ENCODE data around the gene ARHGAP11B.
"Not testable (repeated sequence)": the region's sequence is repeated elsewhere in the genome, so short reads cannot be mapped to it uniquely, and the experiment has no call there.

The ARHGAP11B gene
- long read RNA-seq, donor 1, result 0 reads
- long read RNA-seq, donor 2, result 0 reads
- long read RNA-seq, donor 3, result 0 reads
- long read RNA-seq, donor 4, result 0 reads

DNA sequence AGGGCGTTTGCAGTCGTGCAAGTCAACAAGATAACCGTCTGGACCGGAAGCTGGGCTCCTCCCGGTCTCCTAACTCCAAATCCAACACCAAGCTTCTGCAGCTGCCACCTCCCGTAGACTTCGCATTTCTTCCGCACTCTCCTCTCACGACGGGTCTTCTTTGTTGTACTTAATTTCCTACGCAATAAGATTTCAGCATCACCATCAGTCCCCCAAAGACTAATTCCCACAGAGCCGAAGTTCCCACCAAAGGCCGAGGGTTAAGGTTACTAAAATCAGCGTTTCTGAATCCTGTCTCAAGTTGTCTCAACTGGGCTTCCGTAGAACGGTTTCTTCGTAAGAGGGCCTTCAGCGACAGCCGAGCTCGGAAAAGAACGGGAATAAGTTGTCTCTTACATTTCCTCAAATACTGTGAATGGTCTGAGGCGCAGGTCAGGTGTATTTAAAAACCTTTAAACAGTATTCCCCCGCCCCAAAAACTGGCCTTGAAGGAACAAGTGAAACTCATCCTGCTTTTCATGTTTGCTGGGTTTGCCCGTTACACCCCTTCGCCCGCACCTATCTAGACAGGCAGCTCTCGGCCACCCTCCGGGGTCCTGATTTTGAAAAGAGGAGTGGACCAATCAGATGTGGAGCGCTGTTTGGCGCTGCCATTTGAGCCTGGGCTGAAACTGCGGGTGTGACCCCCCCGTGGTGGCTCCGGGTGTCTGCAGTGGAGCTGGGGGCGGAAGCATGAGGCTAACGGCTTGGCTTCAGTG is at the start of gene ARHGAP11B:
TSS of gene ARHGAP11B (plus strand) at position 693 of the 758 bp plus-strand sequence.
- not testable (repeated sequence) for H3K4me1 ChIP-seq (ENCODE audit: control insufficient read depth, insufficient read depth, low read length)

DNA sequence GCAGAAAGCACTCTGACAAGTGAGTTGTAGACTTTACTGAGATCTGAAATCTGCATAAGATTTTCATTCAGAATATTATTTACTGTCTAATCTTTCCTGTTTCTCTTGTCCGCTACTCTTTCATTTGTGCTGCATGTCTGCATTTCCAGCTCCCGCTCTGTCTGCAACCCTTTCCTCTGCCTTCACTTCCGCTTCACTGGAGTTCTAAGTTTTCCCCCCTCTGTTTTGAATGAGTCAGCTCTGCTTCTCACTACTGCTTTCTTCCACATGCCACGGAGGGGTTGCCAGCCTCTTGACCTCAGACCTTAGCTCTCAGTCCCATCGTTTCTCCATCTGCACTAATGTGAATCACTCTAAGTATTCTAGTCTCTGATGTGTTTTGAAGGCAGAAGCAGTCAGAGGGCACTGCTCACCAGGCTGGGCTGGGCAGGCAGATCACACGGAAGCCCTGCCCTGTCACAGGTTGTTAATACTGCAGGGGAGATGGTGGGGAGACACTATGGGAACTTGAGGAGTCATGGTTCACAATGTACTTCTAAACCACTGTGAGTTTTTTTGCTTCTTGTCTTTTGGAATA is 46.4 kb upstream of the ARHGAP11B start:
- no CpG with 5 or more reads among the region's 6 CpGs for WGBS
- H3K27me3 ChIP-seq (ENCODE audit: control insufficient read depth, insufficient read depth); intact Hi-C loops (cut with DNase I); ATAC-seq; H3K4me3 ChIP-seq (ENCODE audit: low read length); H3K9me3 ChIP-seq (ENCODE audit: control insufficient read depth, low read length); H3K27ac ChIP-seq (ENCODE audit: low read length); DNase-seq; H3K4me1 ChIP-seq (ENCODE audit: control insufficient read depth, insufficient read depth, low read length): not testable (repeated sequence)

More for the DNA sequence above, at the start of gene ARHGAP11B:
- DNase-seq, result peak; percentile 85 to 96 (median 96)
- WGBS, result under 1% methylated on average over 35 of the region's 35 CpGs
- H3K27ac ChIP-seq (ENCODE audit: low read length), result peak within 1 kb of the TSS; percentile 95
- H3K9me3 ChIP-seq (ENCODE audit: control insufficient read depth, low read length); H3K27me3 ChIP-seq (ENCODE audit: control insufficient read depth, insufficient read depth); intact Hi-C loops (cut with DNase I): not testable (repeated sequence)
- H3K4me3 ChIP-seq (ENCODE audit: low read length), result peak within 1 kb of the TSS; percentile 74
- ATAC-seq, result peak; percentile 98 to 99

DNA sequence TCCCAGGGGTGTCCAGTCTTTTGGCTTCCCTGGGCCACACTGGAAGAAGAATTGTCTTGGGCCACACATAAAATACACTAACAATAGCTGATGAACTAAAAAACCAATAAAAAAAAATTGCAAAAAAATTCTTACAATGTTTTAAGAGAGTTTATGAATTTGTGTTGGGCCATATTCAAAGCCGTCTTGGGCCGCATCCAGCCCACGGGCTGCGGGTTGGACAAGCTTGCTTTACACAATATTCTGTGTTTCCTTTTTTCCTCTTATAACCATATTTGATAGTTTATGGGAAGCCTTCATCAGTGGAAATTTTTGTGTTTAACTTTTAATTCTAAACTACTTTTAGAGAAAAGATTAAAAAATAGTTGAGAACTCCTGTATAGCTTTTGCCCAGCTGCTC is 45.2 kb upstream of the ARHGAP11B start:
- no CpG with 5 or more reads among the region's 4 CpGs for WGBS
- H3K27me3 ChIP-seq (ENCODE audit: control insufficient read depth, insufficient read depth); H3K27ac ChIP-seq (ENCODE audit: low read length); H3K4me3 ChIP-seq (ENCODE audit: low read length); DNase-seq; intact Hi-C loops (cut with DNase I); ATAC-seq; H3K9me3 ChIP-seq (ENCODE audit: control insufficient read depth, low read length); H3K4me1 ChIP-seq (ENCODE audit: control insufficient read depth, insufficient read depth, low read length): not testable (repeated sequence)

- H3K4me3 ChIP-seq (ENCODE audit: low read length); H3K27ac ChIP-seq (ENCODE audit: low read length); H3K4me1 ChIP-seq (ENCODE audit: control insufficient read depth, insufficient read depth, low read length); H3K27me3 ChIP-seq (ENCODE audit: control insufficient read depth, insufficient read depth); DNase-seq; intact Hi-C loops (cut with DNase I); ATAC-seq; H3K9me3 ChIP-seq (ENCODE audit: control insufficient read depth, low read length): not testable (repeated sequence)
- 15% methylated on average over 2 of the region's 2 CpGs for WGBS
Observed at GRCh38 chr15:30598953-30599352, 27.0 kb upstream of the ARHGAP11B start.

- intact Hi-C loops (cut with DNase I); H3K4me1 ChIP-seq (ENCODE audit: control insufficient read depth, insufficient read depth, low read length); H3K27me3 ChIP-seq (ENCODE audit: control insufficient read depth, insufficient read depth); DNase-seq; ATAC-seq; H3K27ac ChIP-seq (ENCODE audit: low read length); H3K4me3 ChIP-seq (ENCODE audit: low read length); H3K9me3 ChIP-seq (ENCODE audit: control insufficient read depth, low read length): not testable (repeated sequence)
- WGBS, result 88% methylated on average over 4 of the region's 8 CpGs
Observed at GRCh38 chr15:30603796-30604195, 22.1 kb upstream of the ARHGAP11B start, which contains the start of gene GOLGA8H. TSS of gene GOLGA8H (plus strand) at chr15:30604028. CDS start at chr15:30604126, 98 bp downstream.

GRCh38 chr15:30612271-30612670 is 13.7 kb upstream of the ARHGAP11B start:
- intact Hi-C loops (cut with DNase I); H3K4me1 ChIP-seq (ENCODE audit: control insufficient read depth, insufficient read depth, low read length): not testable (repeated sequence)
- WGBS, result no CpG with 5 or more reads among the region's 6 CpGs

GRCh38 chr15:30621342-30621741 is 4.6 kb upstream of the ARHGAP11B start:
- ATAC-seq; H3K9me3 ChIP-seq (ENCODE audit: control insufficient read depth, low read length); H3K4me1 ChIP-seq (ENCODE audit: control insufficient read depth, insufficient read depth, low read length); intact Hi-C loops (cut with DNase I); DNase-seq; H3K4me3 ChIP-seq (ENCODE audit: low read length); H3K27me3 ChIP-seq (ENCODE audit: control insufficient read depth, insufficient read depth); H3K27ac ChIP-seq (ENCODE audit: low read length): not testable (repeated sequence)
- WGBS, result 16% methylated on average over 2 of the region's 3 CpGs

More at GRCh38 chr15:30612271-30612670, 13.7 kb upstream of the ARHGAP11B start:
- ATAC-seq; H3K27me3 ChIP-seq (ENCODE audit: control insufficient read depth, insufficient read depth); DNase-seq; H3K4me3 ChIP-seq (ENCODE audit: low read length); H3K9me3 ChIP-seq (ENCODE audit: control insufficient read depth, low read length); H3K27ac ChIP-seq (ENCODE audit: low read length): not testable (repeated sequence)

DNA sequence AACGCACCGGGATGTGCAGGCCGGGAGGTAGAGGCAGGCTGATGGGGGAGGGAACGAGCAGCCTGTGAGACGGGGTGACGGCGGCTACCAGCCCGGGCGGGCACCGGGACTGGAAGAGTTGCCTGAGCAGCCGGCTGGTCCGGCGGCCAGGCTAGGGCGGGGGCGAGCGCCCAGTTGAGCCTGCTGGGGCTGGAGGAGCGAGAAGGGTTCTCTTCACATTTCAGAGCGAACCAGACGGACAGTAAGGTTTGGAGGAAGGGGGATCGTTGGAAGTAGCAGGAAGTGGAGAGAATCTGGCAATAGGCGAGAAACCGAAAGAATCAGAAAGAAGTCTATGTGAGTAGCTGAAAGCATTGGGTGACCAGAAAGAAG is 252 bp downstream of the ARHGAP11B start:
- H3K27me3 ChIP-seq (ENCODE audit: control insufficient read depth, insufficient read depth); H3K4me1 ChIP-seq (ENCODE audit: control insufficient read depth, insufficient read depth, low read length); H3K27ac ChIP-seq (ENCODE audit: low read length); H3K9me3 ChIP-seq (ENCODE audit: control insufficient read depth, low read length); intact Hi-C loops (cut with DNase I): not testable (repeated sequence)
- H3K4me3 ChIP-seq (ENCODE audit: low read length), result peak overlapping the region; percentile 74
- ATAC-seq (peak in 1 of 2 donors; percentile 56), DNase-seq (peak in 1 of 3 donors; percentile 7)
- under 1% methylated on average over 12 of the region's 22 CpGs for WGBS

DNA sequence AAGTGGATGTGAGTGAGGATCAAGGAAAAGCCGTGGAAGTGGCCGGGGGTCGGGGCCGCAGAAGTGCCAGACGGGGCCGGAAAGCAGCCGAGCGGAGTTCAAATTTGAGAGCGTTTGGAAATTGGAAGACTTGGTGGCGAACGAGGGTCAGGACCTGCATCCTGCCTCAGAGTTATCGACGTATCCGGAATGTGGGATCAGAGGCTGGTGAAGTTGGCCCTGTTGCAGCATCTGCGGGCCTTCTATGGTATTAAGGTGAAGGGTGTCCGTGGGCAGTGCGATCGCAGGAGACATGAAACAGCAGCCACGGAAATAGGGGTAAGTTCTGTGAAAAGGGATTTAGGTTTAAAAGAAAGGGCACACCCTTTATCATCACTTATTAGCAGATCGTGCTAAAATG is 704 bp downstream of the ARHGAP11B start:
- H3K27me3 ChIP-seq (ENCODE audit: control insufficient read depth, insufficient read depth); H3K4me1 ChIP-seq (ENCODE audit: control insufficient read depth, insufficient read depth, low read length); H3K9me3 ChIP-seq (ENCODE audit: control insufficient read depth, low read length); H3K27ac ChIP-seq (ENCODE audit: low read length); intact Hi-C loops (cut with DNase I); ATAC-seq: not testable (repeated sequence)
- WGBS, result under 1% methylated on average over 12 of the region's 20 CpGs
- H3K4me3 ChIP-seq (ENCODE audit: low read length), result peak overlapping the region; percentile 74
- DNase-seq, result peak in 1 of 3 donors; percentile 24

DNA sequence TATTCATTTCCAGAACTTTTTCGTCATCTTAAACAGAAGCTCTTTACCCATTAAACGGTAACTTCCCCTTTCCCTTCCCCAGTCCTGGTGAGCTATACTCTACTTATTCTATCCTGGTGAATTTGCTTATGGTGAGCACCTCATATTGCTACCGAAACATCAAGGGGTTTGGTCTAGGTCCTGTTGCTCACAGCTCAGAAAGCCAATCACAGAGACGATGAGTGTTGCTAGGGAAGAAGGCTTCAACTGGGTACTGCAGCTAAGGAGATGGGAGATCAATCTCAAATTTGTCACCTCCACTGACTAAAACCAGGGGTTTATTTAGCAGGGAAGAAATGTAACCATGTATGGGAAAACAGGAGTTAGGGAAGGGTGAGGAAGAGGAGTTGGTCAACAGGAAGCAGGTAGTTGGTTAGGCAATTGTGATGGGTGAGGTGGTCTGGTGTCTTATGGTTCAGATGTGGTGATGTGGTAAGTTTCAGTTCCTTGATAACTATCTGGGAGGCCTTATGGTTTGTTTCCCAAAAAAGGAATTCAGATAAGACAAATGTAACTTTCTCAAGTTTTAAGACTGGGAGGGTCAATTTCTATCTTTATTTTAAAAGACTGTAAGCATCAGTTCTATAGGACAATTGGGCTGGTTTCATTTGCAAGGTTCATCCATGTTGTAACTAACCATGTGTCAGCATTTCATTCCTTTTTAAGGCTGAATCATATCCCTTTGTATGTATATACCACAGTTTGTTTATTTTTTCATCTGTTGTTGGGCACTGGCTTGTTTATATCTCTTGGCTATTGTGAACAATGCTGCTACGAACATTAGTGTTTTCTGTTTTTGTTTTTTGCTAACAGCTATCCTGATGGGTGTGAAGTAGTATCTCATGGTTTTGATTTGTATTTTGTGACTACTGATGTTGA is 24.3 kb downstream of the ARHGAP11B start:
- WGBS, result 89% methylated on average over 5 of the region's 5 CpGs
- H3K27me3 ChIP-seq (ENCODE audit: control insufficient read depth, insufficient read depth), result no peaks in the 10 kb centered on the region
- no peak for DNase-seq
- no peak overlapping the region for H3K4me3 ChIP-seq (ENCODE audit: low read length)
- no peaks in the 10 kb centered on the region for H3K4me1 ChIP-seq (ENCODE audit: control insufficient read depth, insufficient read depth, low read length)
- no peak for ATAC-seq
- H3K27ac ChIP-seq (ENCODE audit: low read length), result no peak overlapping the region
- no peaks in the 10 kb centered on the region for H3K9me3 ChIP-seq (ENCODE audit: control insufficient read depth, low read length)
- intact Hi-C loops (cut with DNase I), result no loop called here

Measured in right cardiac atrium (tissue), 5 donors.